Urinary bladder (tissue), 4 donors: ENCODE data around the gene MPO. TPM values are rescaled to one million over a fixed set of nuclear protein-coding genes. Genes with fewer than 3 reads are reported as not detected.

Experiments used
- DNase-seq: peaks from one replicate; pipeline ENCODE4 v3.0.0-alpha.2; 2015; ENCODE audit errors: extremely low spot score
- H3K27ac ChIP-seq: one replicate; pipeline ENCODE4 v1.5.1; 2013; ENCODE audit warnings: low read depth, mild to moderate bottlenecking, moderate library complexity
- H3K36me3 ChIP-seq: one replicate; pipeline ENCODE4 v1.6.1; 2013; ENCODE audit warnings: mild to moderate bottlenecking, moderate library complexity; ENCODE audit not compliant: insufficient read depth
- H3K4me1 ChIP-seq: one replicate; pipeline ENCODE4 v1.6.1; 2013; ENCODE audit warnings: mild to moderate bottlenecking, moderate library complexity; ENCODE audit not compliant: insufficient read depth
- H3K4me3 ChIP-seq: one replicate; pipeline ENCODE4 v1.5.1; 2013; ENCODE audit warnings: low read depth, low read length
- WGBS: extraction: QIAGEN DNeasy Blood & Tissue Kit; methylation state at CpG from one replicate; pipeline ENCODE4 v1.1.7; 2013; 5-methylcytosine and 5-hydroxymethylcytosine counted together
- polyA plus RNA-seq: library from polyadenylated mRNA; stranded (reverse); fragments of 200-250 nt; gene quantifications from one replicate; pipeline ENCODE4 v1.2.3, GENCODE V29; 2013
- total RNA-seq: library from RNA; depleted of rRNA; stranded (reverse); fragments of >200 nt; gene quantifications from one replicate; pipeline ENCODE4 v1.2.3, GENCODE V29; 2014
- donor health status: healthy with polysubstance abuse.
- donor health status: healthy.

MPO gene
- total and polyA plus RNA-seq, 2 donors, result 0.30 to 1.0 TPM

DNA sequence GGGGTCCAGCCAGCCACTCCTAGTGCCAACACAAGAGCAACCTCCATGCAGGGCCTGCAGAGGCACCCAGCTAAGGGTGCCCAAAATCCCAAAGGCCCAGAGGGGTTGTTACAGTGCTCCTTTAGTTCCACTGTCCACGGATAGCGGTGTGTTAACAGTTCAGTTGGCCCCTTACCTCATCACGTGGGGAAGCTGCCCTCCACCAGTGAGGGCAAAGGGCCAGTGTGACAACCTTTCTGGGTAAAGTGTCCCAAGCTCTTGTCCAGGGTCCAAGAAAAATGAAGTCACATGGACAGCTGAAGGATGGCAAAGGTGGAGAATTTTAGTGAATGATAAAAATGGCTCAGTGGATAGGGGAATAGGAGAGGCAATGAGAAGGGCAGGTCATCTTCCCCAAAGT lies 53.0 kb downstream of the MPO start:
- Histone ChIP-seq H3K27ac (no peak overlapping the region), H3K4me1 (no peaks in the 10 kb centered on the region), H3K36me3 (no peaks in the 10 kb centered on the region), H3K4me3 (no peak overlapping the region)
- DNase-seq, result no peak
- 88% methylated on average over 3 of the region's 3 CpGs for WGBS

DNA sequence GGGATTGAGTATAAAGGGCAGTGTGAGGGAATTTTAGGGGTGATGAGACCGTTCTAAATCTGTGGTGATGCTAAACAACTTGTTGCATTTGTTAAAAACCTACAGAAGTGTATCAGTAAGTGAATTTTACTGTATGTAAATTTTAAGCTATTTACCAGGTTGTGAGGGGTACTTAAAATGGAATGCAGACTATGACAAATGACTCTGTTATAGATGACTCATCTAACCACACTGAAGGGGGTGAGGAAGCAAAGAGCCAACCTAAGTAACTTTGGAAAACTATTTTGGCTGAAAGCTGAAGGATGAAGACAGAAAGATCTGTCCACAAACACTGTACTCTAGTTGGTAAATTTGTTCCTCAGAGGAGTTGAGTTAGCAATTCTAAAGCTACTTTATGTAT lies 56.4 kb downstream of the MPO start:
- no peaks in the 10 kb centered on the region for H3K4me1 ChIP-seq
- no peak for DNase-seq
- no peak overlapping the region for H3K27ac ChIP-seq
- H3K36me3 ChIP-seq, result no peaks in the 10 kb centered on the region
- no peak overlapping the region for H3K4me3 ChIP-seq
- 45% methylated on average over 1 of the region's 1 CpG for WGBS

Other genes starting within 250 kb of the MPO start
- 16.8 TPM for gene DYNLL2, start 197.5 kb downstream of the MPO start, total RNA-seq
- 38.5 TPM for gene DYNLL2, start 197.5 kb downstream of the MPO start, polyA plus RNA-seq
- not detected for gene OR4D1, start 132.6 kb downstream of the MPO start, total RNA-seq
- gene OR4D1, start 132.6 kb downstream of the MPO start, polyA plus RNA-seq, result not detected
- gene OR4D2, start 114.0 kb downstream of the MPO start, total RNA-seq, result not detected
- not detected for gene OR4D2, start 114.0 kb downstream of the MPO start, polyA plus RNA-seq
- gene EPX, start 88.2 kb downstream of the MPO start, total RNA-seq, result 0.11 TPM
- gene EPX, start 88.2 kb downstream of the MPO start, polyA plus RNA-seq, result not detected
- gene MKS1, start 61.7 kb downstream of the MPO start, total RNA-seq, result 14.0 TPM
- gene MKS1, start 61.7 kb downstream of the MPO start, polyA plus RNA-seq, result 11.6 TPM
- gene LPO, start 42.4 kb downstream of the MPO start, total RNA-seq, result not detected
- gene LPO, start 42.4 kb downstream of the MPO start, polyA plus RNA-seq, result not detected
- gene TSPOAP1, start 47.9 kb upstream of the MPO start, total RNA-seq, result 7.4 TPM
- gene TSPOAP1, start 47.9 kb upstream of the MPO start, polyA plus RNA-seq, result 19.1 TPM
- gene SUPT4H1, start 71.3 kb upstream of the MPO start, total RNA-seq, result 41.9 TPM
- gene SUPT4H1, start 71.3 kb upstream of the MPO start, polyA plus RNA-seq, result 98.3 TPM
- 2.2 TPM for gene RNF43, start 136.6 kb upstream of the MPO start, total RNA-seq
- 1.2 TPM for gene RNF43, start 136.6 kb upstream of the MPO start, polyA plus RNA-seq
- 0.26 TPM for gene HSF5, start 207.5 kb upstream of the MPO start, total RNA-seq
- 0.03 TPM for gene HSF5, start 207.5 kb upstream of the MPO start, polyA plus RNA-seq
- 41.1 TPM for gene MTMR4, start 233.7 kb upstream of the MPO start, total RNA-seq
- gene MTMR4, start 233.7 kb upstream of the MPO start, polyA plus RNA-seq, result 14.5 TPM